Progenitor cell of endocrine pancreas (in vitro differentiated cells): ENCODE results near the gene RECK. TPM values are rescaled to one million over a fixed set of nuclear protein-coding genes. Genes with fewer than 3 reads are reported as not detected.

Experiments used
- DNase-seq: peaks from one replicate; pipeline ENCODE4 v3.0.0; 2021; ENCODE audit warnings: low spot score; ENCODE audit not compliant: unreplicated experiment
- H3K27ac Mint-ChIP-seq: 2 replicates; pipeline ENCODE4 v1.8.0; 2021; ENCODE audit warnings: mild to moderate bottlenecking, moderate library complexity, mixed read lengths
- H3K27me3 Mint-ChIP-seq: 2 replicates; pipeline ENCODE4 v1.8.0; 2021; ENCODE audit warnings: mixed read lengths
- H3K36me3 Mint-ChIP-seq: 2 replicates; pipeline ENCODE4 v1.8.0; 2022; ENCODE audit warnings: mixed read lengths; ENCODE audit not compliant: insufficient read depth
- H3K4me1 Mint-ChIP-seq: 2 replicates; pipeline ENCODE4 v1.8.0; 2021; ENCODE audit warnings: low read depth, mixed read lengths
- H3K4me3 Mint-ChIP-seq: 2 replicates; pipeline ENCODE4 v1.8.0; 2021; ENCODE audit warnings: low read depth, mild to moderate bottlenecking, moderate library complexity, mixed read lengths
- H3K9me3 Mint-ChIP-seq: 2 replicates; pipeline ENCODE4 v1.8.0; 2021; ENCODE audit warnings: low read depth, mixed read lengths
- CTCF ChIP-seq: fragments of 200-600 bp; sonication (generic); IDR thresholded peaks from one replicate; pipeline ENCODE4 v1.5.0; 2021; ENCODE audit warnings: antibody characterized with exemption, mild to moderate bottlenecking; ENCODE audit not compliant: unreplicated experiment
- total RNA-seq: library from RNA; stranded (reverse); gene quantifications from 2 replicates; pipeline ENCODE4 v1.2.1, GENCODE V29; 2021

The RECK gene
- total RNA-seq, 1 donor from 2014 or later: 7.1 TPM

DNA sequence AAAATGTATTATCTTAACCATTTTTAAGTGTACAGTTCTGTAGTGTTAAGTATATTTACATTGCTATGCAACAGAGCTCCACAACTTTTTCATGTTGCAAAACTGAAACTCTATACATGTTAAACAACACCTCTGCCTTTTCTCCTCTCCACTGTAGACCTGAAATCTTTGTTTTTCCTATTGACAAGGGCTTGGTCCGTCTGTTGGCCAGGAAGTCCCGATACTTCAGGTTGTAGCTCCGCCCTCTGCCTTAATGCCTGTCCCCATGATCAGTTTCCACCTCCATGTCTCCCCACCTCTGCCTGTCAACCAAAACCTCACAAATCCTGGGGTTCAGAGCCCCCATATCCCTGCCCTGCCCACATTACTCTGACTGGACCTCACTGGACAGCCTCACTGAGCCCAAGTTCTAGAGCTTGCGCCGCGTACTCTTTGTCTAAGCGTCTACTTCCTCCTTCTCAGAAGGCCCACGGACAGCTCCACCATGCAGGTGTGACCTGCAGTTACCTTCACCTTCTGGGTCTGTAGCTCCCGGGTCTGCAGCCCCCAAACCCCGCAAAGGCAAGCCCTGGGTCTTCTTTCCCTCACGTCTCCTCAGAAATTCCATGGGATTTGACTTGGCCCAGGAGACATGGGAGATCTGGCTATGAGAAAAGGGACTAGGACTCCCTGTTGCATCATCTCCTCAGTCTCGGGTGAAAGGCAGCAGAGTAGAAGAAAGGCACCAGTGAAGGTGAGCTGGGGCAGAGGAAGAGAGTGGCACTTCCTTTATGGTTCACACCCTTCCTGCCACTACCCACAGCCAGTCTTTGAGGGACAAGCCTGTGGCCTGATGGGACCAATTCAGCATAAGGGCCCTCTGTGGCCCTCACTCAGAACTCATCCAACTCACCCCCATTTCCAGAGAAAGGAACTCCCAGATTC, 107.9 kb downstream of the RECK start:
- Mint-ChIP-seq H3K27ac (no peak overlapping the region), H3K27me3 (peaks cover 6% of the 10 kb centered on the region), H3K4me1 (no peaks in the 10 kb centered on the region), H3K4me3 (no peak overlapping the region), H3K9me3 (peaks cover 13% of the 10 kb centered on the region), H3K36me3 (peaks cover 11% of the 10 kb centered on the region)
- DNase-seq: no peak
- no peak for TF ChIP-seq CTCF

DNA sequence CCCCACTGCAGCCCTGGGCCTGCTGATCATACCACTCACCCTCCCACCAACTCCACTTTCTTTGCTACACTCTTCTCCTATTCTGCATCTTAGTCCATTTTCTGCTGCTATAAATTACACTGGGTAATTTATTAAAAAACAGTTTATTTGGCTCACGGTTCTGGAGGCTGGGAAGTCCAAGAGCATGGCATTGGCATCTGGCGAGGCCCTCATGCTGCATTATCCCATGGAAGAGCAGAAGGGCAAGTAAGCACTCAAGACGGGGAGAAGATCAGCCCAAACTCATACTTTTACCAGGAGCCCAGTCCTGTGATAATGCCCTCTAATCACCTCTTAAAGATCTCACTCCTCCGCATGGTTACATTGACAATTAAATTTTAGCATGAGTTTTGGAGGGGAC, 109.3 kb downstream of the RECK start:
- no peak for DNase-seq
- Mint-ChIP-seq H3K27me3 (no peaks in the 10 kb centered on the region), H3K27ac (no peak overlapping the region), H3K4me3 (no peak overlapping the region), H3K9me3 (peaks cover 13% of the 10 kb centered on the region), H3K4me1 (no peaks in the 10 kb centered on the region), H3K36me3 (peaks cover 11% of the 10 kb centered on the region)
- TF ChIP-seq CTCF: no peak

- TF ChIP-seq CTCF: no peak
- H3K27me3 Mint-ChIP-seq: no peaks in the 10 kb centered on the region
- H3K27ac Mint-ChIP-seq: no peak overlapping the region
- no peak overlapping the region for H3K4me3 Mint-ChIP-seq
- peaks cover 11% of the 10 kb centered on the region for H3K36me3 Mint-ChIP-seq
- DNase-seq: no peak
- H3K4me1 Mint-ChIP-seq: no peaks in the 10 kb centered on the region
- peaks cover 13% of the 10 kb centered on the region for H3K9me3 Mint-ChIP-seq
Observed at GRCh38 chr9:36146651-36147050, 109.9 kb downstream of the RECK start.

DNA sequence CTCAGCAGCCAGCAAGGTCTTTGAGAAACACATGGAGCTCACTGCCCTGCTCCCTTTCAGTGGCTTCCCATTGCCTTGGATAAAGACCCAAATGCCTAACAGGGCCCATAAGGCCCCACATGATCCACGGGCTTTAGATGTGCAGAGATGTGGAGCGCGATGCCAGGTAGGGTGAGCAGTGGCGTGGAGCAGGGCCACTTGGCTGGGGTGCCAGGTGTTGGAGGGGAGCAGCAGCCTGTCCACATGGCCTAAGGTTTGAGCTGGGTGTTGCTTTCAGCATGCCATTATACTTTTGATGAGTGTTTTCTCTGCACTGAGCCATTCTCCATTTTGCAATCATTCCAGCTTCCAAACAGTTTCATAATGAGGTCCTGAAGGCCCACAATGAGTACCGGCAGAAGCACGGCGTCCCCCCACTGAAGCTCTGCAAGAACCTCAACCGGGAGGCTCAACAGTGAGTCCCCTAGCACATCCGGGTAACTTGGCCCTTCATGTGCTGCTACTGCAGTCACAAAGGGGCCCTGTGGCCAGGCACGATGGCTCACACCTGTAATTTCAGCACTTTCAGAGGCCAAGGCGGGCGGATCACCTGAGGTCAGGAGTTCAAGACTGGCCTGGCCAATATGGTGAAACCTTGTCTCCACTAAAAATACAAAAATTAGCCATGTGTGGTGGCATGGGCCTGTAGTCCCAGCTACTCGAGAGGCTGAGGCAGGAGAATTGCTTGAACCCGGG, 110.9 kb downstream of the RECK start:
- H3K4me1 Mint-ChIP-seq: no peaks in the 10 kb centered on the region
- H3K36me3 Mint-ChIP-seq: peaks cover 11% of the 10 kb centered on the region
- no peak for DNase-seq
- H3K27ac Mint-ChIP-seq: no peak overlapping the region
- no peak for TF ChIP-seq CTCF
- H3K27me3 Mint-ChIP-seq: no peaks in the 10 kb centered on the region
- no peak overlapping the region for H3K4me3 Mint-ChIP-seq
- peaks cover 13% of the 10 kb centered on the region for H3K9me3 Mint-ChIP-seq

- no peak overlapping the region for H3K4me3 Mint-ChIP-seq
- TF ChIP-seq CTCF: no peak
- peaks cover 13% of the 10 kb centered on the region for H3K9me3 Mint-ChIP-seq
- H3K36me3 Mint-ChIP-seq: peaks cover 11% of the 10 kb centered on the region
- H3K27me3 Mint-ChIP-seq: no peaks in the 10 kb centered on the region
- H3K27ac Mint-ChIP-seq: no peak overlapping the region
- DNase-seq: no peak
- no peaks in the 10 kb centered on the region for H3K4me1 Mint-ChIP-seq
Observed at GRCh38 chr9:36148311-36149051, 111.8 kb downstream of the RECK start.
